Measurements from ENCODE around the gene PIK3R4. TPM values are rescaled to one million over a fixed set of nuclear protein-coding genes. Genes with fewer than 3 reads are reported as not detected.

The PIK3R4 gene
- 31.8 TPM for total RNA-seq

DNA sequence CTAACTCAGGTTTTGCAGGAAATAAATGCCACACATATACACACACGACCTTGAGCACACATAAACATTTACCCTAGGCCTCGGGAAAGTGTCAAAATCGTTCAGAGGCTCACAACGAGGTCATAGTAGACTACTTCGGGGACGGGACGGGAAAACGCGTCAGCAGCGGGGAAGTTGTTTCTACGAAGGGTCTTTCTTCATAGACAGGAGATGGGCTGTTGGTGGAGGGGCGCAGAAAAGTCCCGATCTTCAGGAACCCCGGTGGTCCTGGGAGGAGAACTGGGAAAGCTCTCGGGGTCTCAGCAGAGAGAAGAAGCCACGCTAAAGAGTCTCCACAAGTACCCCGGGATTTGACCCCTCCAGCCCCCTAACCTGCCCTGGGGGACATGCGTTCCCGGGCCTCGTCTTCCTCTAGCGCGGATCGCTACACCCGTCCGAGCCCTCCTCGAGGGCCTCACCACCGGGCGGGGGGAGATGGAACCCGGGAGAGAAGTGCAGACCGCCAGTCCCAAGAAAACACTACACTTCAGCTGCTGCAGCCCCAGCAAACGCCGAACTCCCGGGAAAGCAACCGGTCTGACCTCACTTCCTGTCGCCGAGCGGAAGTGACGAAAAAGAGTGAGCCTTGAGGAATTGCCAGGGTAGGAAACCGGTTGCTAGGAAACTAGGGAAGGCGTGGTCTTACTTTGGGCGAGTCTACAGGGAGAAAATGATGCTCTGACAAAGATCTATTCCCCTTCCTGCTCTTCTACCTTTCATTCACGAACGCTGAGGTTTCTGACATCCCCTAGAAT, at the start of gene PIK3R4:
PIK3R4 (minus strand) TSS at position 584 of the 794 bp plus-strand sequence. CDS start 1,611 bp downstream, outside the sequence.
- ATAC-seq (peak; percentile 99), DNase-seq (ENCODE audit: low spot score) (peak; percentile 96)
- intact Hi-C loops (cut with DNase I) = no loop called here

DNA sequence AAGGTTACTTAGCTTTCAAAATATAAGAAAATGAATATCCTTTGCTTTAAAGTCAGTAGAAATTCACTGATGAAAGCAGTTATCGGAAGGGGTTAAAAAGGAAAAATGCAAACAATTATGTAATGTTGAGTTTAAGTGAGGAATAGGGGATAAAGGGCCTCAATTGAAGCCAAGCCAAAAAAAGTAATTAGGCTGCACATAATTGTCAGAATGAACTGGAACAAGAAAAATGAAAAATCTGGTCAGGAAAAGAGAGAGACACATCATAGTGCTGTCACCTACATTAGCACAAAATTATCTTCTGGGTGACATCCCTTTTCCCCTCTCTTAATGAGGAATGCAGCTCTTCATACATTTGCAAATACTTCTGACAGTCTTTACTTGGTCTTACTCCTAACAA, 48.8 kb upstream of the PIK3R4 start:
- intact Hi-C loops (cut with DNase I) = no loop called here
- DNase-seq (ENCODE audit: low spot score) = no peak
- ATAC-seq = no peak

DNA sequence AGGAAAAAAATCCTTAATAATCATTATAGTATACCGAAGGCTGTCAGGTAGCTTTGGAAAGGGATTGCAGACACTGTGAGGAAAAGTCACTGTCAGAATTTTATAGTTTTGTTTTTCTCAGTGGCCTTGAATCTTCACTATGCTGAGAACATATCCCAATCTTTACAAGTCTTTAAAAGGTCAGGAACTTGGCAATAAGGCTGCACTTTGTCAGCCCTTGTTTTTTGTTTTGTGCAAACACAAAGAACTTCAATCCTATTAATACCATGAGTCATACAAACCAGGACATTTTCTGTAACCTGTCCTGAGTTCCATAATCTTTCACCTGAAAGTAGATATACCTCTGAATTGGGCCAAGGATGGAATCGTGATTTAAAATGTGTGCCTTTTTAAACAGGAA, 45.6 kb upstream of the PIK3R4 start:
- intact Hi-C loops (cut with DNase I) = no loop called here
- ATAC-seq = no peak
- no peak for DNase-seq (ENCODE audit: low spot score)

DNA sequence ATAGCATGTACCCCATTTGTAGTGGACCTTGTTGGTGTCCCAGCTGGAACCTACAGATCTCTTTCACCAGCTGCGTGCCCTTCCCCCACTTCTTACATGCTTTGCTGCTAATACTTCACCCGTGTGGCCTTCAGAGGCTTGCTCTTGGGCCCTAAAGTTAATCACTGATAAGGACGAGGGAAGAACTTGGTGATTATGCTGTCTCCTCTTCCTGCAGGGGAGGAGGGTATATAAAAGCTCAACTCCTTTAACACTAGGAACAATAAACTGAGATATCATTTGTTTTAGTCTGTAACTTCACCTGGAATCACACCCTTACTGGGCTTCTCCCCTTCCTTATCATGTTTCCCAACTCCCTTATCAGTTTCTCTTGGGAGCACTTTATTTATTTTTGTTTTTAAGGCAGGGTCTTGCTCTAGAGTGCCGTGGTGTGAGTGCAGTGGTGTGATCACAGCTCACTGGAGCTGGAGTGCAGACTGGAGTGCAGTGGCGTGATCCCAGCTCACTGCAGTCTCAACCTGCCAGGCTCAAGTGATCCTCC, 43.2 kb upstream of the PIK3R4 start:
- DNase-seq (ENCODE audit: low spot score) (no peak), ATAC-seq (no peak)
- intact Hi-C loops (cut with DNase I) = loop anchor here (10.0 kb wide), 1 partner anchor 1655 kb away; no protein-coding TSS in a partner anchor

DNA sequence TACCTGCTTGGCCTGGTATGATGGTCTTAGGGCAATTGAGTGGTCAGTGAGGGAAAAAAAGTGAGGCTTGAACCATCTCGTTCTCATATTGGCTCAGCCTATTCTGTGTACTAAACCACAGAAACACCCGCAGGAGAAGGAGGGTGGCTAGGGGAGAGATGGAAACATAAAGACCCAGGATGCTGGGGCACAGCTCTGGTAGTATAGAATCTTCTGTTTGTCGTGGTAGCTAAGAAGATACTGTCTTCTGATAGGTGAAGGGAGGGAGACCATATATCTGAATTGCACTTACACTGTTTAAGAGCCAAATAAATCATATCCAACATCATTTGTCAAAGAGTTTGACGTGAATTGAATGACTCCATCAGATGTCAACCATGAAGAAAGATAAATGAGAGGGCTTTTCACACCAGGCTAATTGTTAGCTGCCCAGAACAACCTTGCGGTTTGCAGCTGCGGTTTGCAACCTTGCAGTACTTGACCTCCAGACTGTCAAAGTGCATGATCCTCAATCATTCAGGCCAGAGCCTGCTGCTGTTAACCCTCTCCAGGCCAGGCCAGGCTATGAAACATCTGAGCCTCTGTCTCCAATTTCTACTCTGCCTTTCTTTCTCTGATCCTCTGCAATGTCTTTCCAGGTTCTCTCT, 40.9 kb upstream of the PIK3R4 start:
- DNase-seq (ENCODE audit: low spot score) (no peak), ATAC-seq (no peak)
- intact Hi-C loops (cut with DNase I) = loop anchor here (10.0 kb wide), 1 partner anchor 1653 kb away; no protein-coding TSS in a partner anchor

DNA sequence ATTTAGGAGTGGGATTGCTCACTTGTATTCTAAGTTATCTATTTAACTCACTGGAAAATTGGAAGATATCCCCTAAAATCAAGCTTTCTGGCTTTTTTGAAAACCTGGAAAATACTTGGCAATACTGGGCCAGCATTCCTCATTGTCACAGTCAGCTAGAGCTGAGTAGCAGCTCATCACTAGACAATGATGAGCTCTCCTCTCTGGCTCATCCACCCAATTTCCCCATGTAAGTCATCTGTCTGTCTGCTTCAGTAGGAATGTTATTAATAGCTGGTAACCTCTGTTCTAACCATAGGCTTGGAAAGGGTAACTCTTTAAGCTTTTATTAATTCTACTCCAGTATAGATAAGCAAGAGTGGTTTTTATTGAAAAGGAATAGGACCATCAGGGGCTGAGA, 39.7 kb upstream of the PIK3R4 start:
- DNase-seq (ENCODE audit: low spot score) (no peak), ATAC-seq (no peak)
- intact Hi-C loops (cut with DNase I) = loop anchor here (10.0 kb wide), 1 partner anchor 1652 kb away; no protein-coding TSS in a partner anchor

DNA sequence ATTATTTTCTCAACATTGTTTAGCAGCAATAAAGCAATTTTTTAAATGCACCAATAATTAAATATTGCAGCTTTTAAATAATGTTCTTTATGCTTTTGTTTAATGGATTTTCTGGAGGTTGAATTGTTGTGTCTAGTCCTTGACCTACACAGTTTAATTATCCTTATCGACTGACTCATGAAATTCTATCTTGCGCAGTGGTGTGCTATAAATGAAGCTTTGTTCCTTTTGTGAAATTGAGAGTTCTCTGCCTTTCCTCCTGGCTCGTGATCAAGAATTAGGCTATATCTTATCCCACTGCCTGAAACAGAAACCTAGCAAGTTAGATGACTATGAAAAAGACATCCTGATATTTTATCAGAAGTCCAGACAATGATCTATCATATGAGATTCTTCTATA, 37.0 kb upstream of the PIK3R4 start:
- intact Hi-C loops (cut with DNase I) = loop anchor here (10.0 kb wide), 1 partner anchor 1649 kb away; no protein-coding TSS in a partner anchor
- ATAC-seq (no peak), DNase-seq (ENCODE audit: low spot score) (no peak)

DNA sequence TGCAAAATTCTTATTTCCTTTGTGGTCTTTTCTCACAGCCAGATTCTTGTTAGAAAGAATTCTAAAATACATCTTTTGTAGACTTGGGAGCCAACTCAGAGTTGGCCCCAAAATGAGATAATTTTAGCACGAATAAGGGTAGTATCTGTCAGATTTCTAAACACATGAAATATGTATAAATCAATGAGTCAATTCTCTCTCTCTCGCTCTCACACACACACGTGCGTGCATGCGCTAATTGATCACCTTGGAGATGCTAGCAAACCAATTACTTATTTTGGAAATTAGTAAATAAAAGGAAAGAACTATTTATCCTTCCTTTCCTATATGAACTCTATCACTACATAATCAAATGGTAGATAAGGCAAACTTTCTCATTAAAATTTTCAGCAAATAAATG, 32.9 kb upstream of the PIK3R4 start:
- ATAC-seq = no peak
- intact Hi-C loops (cut with DNase I) = no loop called here
- no peak for DNase-seq (ENCODE audit: low spot score)

DNA sequence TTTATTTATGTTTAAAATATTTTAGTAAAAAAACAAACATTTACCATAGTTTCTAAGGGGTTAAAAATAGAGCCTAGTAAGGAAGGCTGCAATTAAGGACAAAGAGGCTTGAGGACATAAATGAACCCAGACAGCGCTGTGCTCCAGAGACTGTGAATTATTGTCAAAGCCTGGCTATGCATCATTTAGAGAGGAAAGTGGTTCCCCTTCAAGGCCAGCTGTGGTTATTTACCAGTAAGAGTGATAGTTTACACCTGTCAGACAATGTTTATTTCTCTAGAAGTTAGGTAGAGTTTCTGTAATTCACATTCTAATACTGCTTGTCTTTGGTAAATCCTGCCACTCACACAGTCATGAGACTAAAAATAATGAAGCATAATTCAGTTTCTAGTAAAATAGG, 32.4 kb upstream of the PIK3R4 start:
- ATAC-seq (no peak), DNase-seq (ENCODE audit: low spot score) (no peak)
- intact Hi-C loops (cut with DNase I) = no loop called here

DNA sequence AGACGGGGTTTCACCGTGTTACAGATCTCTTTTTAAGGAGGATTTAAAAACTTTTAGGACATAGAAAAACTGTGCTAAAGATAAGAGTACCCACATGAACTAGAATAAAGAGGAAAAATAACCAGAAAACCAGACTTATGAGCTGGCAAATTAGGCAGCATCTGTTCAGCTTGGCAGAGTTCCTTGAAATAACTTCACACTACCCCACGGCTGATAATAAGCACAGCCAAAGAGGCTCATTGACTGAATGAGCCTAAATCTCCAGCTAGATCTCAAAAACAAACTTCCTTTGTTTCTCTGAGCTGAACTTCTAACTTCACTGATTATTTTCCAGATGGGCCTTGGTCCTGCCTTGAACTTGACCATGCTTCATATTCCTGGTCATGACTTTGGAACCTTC, 26.7 kb upstream of the PIK3R4 start:
- intact Hi-C loops (cut with DNase I) = no loop called here
- ATAC-seq (no peak), DNase-seq (ENCODE audit: low spot score) (no peak)

DNA sequence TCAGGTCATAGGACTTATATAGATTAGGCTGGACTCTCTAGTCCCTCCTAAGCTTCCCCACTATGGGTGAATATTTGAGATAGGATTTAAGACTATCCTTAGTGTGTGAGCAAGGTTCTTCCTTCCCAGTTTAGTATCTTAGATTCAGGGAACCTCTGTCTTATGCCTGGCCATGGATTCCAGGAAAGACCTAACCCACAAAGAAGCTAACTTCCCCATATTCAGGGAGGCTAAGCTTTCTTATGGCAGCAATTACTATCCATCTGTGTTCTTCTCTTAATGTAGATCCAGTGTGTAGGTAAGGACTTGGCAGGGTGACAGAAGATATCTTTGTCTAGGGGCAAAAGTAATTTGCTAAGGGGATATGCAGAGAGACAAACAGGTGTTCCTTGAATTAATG, 25.5 kb upstream of the PIK3R4 start:
- ATAC-seq (no peak), DNase-seq (ENCODE audit: low spot score) (no peak)
- intact Hi-C loops (cut with DNase I) = no loop called here

DNA sequence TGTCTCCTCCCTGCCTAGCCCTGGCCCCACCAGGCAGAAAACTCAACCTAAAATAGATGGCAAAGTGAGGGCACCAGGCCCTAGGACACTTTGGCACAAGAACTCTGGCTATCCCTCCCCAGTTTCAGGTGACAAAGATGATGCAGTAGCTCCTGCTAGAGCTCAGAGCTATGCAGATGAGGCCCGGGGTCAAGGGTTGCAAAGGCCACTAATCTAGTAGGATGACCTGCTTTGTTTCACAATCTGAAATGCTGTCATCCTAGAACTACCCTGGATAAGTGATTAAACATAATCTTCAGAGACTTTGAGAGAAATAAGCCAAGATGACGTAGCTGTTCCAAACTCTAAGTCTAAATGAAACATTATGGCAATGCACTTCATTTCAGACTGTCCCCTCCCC, 24.0 kb upstream of the PIK3R4 start:
- no peak for ATAC-seq
- intact Hi-C loops (cut with DNase I) = no loop called here
- no peak for DNase-seq (ENCODE audit: low spot score)

DNA sequence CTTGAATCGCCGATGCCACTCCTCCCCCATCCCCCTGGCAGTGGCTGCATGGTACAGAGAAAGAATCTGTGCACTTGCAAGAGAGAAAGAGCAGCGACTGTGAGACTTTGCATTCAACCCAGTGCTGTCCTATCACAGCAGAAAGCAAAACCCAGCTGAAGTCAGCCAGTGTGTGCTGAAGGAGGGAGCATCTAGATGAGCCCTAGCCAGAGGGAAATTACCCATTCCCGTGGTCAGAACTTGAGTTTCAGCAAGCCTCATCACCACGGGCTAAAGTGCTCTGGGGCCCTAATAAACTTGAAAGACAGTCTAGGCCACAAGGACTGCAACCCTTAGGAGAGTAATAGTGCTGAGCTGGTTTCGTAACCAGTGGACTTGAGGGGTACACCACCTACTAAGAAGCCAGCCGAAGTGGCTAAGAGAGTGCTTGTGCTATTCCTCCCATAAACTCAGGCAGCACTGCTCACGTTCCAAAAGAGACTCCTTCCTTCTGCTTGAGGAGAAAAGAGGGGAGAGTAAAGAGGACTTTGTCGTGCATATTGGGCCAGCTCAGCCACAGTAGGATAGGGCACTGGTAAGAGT, 15.2 kb upstream of the PIK3R4 start:
- intact Hi-C loops (cut with DNase I) = loop anchor here (10.0 kb wide), 1 partner anchor 123 kb away; no protein-coding TSS in a partner anchor
- DNase-seq (ENCODE audit: low spot score) = no peak
- ATAC-seq = no peak

DNA sequence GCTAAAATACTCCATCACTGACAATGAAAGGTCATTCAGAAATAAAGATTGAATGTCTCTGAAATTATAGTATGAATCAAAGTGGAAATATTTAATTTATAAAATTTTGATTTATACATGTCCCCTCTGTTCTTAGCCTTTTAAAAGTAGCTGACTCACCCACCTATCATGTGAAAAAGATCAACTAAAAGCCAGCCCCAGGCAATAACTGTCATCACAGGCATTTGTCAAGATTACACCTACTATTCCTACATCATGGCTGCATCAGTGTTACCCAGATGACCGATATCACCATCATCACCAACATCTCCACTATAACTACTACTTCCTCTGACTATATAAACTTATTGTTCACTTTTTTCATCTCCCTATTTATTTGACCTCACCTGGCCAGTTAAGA, 14.3 kb upstream of the PIK3R4 start:
- intact Hi-C loops (cut with DNase I) = loop anchor here (10.0 kb wide), 1 partner anchor 124 kb away; no protein-coding TSS in a partner anchor
- no peak for DNase-seq (ENCODE audit: low spot score)
- ATAC-seq = no peak

DNA sequence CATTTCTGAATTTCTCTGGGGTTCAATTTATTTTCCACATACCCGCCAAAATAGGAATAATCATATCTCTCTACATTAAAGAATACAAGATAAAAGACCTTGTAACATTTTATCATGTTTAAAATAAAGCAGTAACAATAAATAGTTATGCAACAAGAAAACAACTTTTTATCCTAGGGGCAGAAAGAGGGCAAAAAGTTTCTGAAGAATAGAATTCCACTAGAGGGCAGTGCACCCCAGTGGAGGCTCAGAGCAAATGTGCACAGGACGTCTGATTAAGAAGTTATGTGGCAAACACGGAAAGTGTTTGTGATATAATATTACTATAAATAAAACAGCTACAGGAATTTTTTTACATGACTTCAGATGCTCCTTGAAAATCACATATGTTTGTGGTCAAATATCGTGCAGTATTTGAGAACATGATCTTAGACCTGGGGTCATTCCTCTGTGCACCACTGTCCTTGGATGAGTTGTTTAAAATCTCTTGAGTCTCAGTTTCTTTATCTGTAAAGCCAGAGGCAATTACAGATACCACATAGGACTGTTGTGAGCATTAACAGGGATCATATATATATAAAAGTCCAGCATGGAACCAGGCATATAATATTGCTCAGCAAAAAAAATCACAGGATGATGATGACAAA, 13.2 kb upstream of the PIK3R4 start:
- peak; percentile 63 for ATAC-seq
- no peak for DNase-seq (ENCODE audit: low spot score)
- intact Hi-C loops (cut with DNase I) = loop anchor here (10.0 kb wide), 1 partner anchor 125 kb away; no protein-coding TSS in a partner anchor

DNA sequence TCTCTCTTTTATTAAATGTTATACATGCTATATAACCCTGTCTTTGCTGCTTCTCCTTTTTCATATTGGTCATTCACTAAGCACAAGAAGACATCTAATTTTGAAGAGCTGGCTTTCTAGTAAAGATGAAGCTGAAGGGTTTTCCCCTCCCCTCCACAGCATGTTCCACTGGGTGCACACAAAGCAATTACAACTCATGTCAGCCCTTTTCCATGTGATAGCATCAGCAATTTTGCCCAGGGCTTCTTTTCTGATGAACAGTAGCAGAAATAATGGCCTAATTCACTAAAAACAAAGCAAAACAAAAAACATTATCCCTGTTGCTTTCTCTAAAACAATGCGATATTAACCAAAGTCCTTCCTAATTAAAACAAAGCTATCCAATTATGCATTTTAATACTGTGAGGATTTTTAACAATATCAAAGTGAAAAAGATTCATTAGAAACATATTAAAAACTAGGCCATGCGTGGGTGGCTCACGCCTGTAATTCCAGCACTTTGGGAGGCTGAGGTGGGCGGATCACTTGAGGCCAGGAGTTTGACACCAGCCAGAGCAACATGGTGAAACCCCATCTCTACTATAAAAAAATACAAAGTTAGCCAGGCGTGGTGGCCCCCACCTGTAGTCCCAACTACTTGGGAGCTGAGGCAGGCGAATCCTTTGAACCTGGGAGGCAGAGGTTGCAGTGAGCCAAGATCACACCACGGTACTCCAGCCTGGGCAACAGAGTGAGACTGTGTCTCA, 12.2 kb upstream of the PIK3R4 start:
- intact Hi-C loops (cut with DNase I) = no loop called here
- no peak for ATAC-seq
- no peak for DNase-seq (ENCODE audit: low spot score)

DNA sequence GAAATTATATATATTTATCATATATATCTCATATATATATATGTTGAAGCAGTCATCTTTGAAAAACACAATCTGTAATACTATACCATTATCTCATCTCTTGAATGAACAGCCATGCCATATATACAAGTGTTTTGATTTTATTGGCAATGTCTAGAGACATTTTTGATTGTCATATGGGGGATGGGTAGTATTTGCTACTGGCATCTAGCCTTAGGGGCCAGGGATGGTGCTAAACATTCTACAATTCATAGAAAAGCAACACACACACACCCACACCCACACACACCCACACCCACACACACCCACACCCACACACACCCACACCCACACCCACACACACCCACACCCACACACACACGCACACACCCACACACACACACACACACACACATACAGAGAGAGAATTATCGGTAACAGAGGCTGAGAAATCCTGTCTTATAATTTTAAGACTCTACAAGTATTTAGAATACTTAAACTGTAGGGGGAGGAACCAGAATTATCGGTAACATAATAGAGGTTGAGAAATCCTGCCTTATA, 11.1 kb upstream of the PIK3R4 start:
- no peak for DNase-seq (ENCODE audit: low spot score)
- intact Hi-C loops (cut with DNase I) = no loop called here
- no peak for ATAC-seq

DNA sequence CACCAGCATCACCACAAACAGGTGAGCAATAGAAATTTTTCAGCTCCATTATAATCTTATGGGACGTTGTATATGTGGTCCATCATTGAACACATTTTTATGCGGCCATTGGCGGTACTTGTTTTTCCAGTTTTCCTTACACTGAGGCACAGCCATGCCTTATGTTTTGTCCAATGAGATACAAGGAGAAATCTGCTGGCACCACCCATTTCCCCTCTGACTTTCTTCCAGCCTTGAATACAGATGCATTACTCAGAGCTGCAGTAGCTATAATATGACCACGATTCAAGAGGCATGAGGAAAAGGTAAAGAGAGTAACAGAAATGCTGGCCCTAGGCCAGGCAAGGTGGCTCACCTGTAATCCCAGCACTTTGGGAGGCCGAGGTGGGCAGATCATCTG, 9.0 kb upstream of the PIK3R4 start:
- DNase-seq (ENCODE audit: low spot score) = no peak
- no peak for ATAC-seq
- intact Hi-C loops (cut with DNase I) = no loop called here
